ENCODE measurements around the gene NBDY. TPM values are rescaled to one million over a fixed set of nuclear protein-coding genes. Genes with fewer than 3 reads are reported as not detected.

NBDY gene
- polyA plus RNA-seq, 1 donor (not counting 4 experiments of a cell fraction or from before 2014, with no cell fraction given), result 41.1 TPM

GRCh38 chrX:56746996-56747395, 18.0 kb downstream of the NBDY start:
- no peak for TF ChIP-seq CTCF (optimal IDR thresholded peaks at IDR 0.05 in 1 of 3, IDR thresholded peaks at IDR 0.05 in 1 of 3, conservative IDR thresholded peaks at IDR 0.05 in 1 of 3; ENCODE audit: extremely low read depth in 1 of 3, insufficient read depth in 2 of 3, low read length in 3 of 3)
- no peak for TF ChIP-seq EZH2 (IDR thresholded peaks at IDR 0.05; ENCODE audit: low read length)
- dilution Hi-C loops (cut with MboI; ENCODE audit: extremely low pct_ligation_motif_present, low sequenced_read_pairs), result no loop called here
- no peak overlapping the region for H2AFZ ChIP-seq (ENCODE audit: control insufficient read depth, low read length)
- H3K36me3 ChIP-seq (ENCODE audit: control insufficient read depth in 2 of 2, extremely low read depth in 1 of 2, insufficient read depth in 2 of 2, low read length in 2 of 2), result no peaks in the 10 kb centered on the region
- peaks cover 11% of the 10 kb centered on the region for H3K4me1 ChIP-seq (ENCODE audit: control insufficient read depth, extremely low read depth, insufficient read depth, low read length)
- H3K4me3 ChIP-seq (ENCODE audit: control insufficient read depth in 2 of 3, extremely low read depth in 1 of 3, insufficient read depth in 2 of 3, low read depth in 1 of 3, low read length in 3 of 3), result no peak overlapping the region
- no peaks in the 10 kb centered on the region for H3K9me3 ChIP-seq (ENCODE audit: control insufficient read depth, low read depth, low read length)
- H3K27me3 ChIP-seq (ENCODE audit: control insufficient read depth, extremely low read depth, insufficient read depth, low read length), result no peaks in the 10 kb centered on the region
- no peaks in the 10 kb centered on the region for H4K20me1 ChIP-seq (ENCODE audit: control insufficient read depth, extremely low read depth, insufficient read depth, low read length)
- H3K9ac ChIP-seq (ENCODE audit: control insufficient read depth, extremely low read depth, insufficient read depth, low read length), result no peak overlapping the region
- no peaks in the 10 kb centered on the region for H3K9me1 ChIP-seq (ENCODE audit: control insufficient read depth, extremely low read depth, insufficient read depth, low read length)
- no peak overlapping the region for H3K4me2 ChIP-seq (ENCODE audit: control insufficient read depth, extremely low read depth, insufficient read depth, low read depth, low read length)
- no peak for DNase-seq (ENCODE audit: low read depth, low spot score)
- FAIRE-seq, result peak; percentile 59
- peak overlapping the region; percentile 57 for H3K27ac ChIP-seq (ENCODE audit: control insufficient read depth, insufficient read depth, low read length)
- H3K79me2 ChIP-seq (ENCODE audit: control insufficient read depth, insufficient read depth, low read length), result peaks cover 13% of the 10 kb centered on the region

- H4K20me1 ChIP-seq (ENCODE audit: control insufficient read depth, extremely low read depth, insufficient read depth, low read length), result no peaks in the 10 kb centered on the region
- H3K4me1 ChIP-seq (ENCODE audit: control insufficient read depth, extremely low read depth, insufficient read depth, low read length), result peaks cover 11% of the 10 kb centered on the region
- no peaks in the 10 kb centered on the region for H3K36me3 ChIP-seq (ENCODE audit: control insufficient read depth in 2 of 2, extremely low read depth in 1 of 2, insufficient read depth in 2 of 2, low read length in 2 of 2)
- H3K27ac ChIP-seq (ENCODE audit: control insufficient read depth, insufficient read depth, low read length), result no peak overlapping the region
- no peaks in the 10 kb centered on the region for H3K27me3 ChIP-seq (ENCODE audit: control insufficient read depth, extremely low read depth, insufficient read depth, low read length)
- peaks cover 9% of the 10 kb centered on the region for H3K79me2 ChIP-seq (ENCODE audit: control insufficient read depth, insufficient read depth, low read length)
- no peak overlapping the region for H3K4me3 ChIP-seq (ENCODE audit: control insufficient read depth in 2 of 3, extremely low read depth in 1 of 3, insufficient read depth in 2 of 3, low read depth in 1 of 3, low read length in 3 of 3)
- no peak overlapping the region for H3K9ac ChIP-seq (ENCODE audit: control insufficient read depth, extremely low read depth, insufficient read depth, low read length)
- no peak overlapping the region for H2AFZ ChIP-seq (ENCODE audit: control insufficient read depth, low read length)
- H3K9me1 ChIP-seq (ENCODE audit: control insufficient read depth, extremely low read depth, insufficient read depth, low read length), result no peaks in the 10 kb centered on the region
- no peak overlapping the region for H3K4me2 ChIP-seq (ENCODE audit: control insufficient read depth, extremely low read depth, insufficient read depth, low read depth, low read length)
- TF ChIP-seq CTCF (optimal IDR thresholded peaks at IDR 0.05 in 1 of 3, IDR thresholded peaks at IDR 0.05 in 1 of 3, conservative IDR thresholded peaks at IDR 0.05 in 1 of 3; ENCODE audit: extremely low read depth in 1 of 3, insufficient read depth in 2 of 3, low read length in 3 of 3) (no peak), EZH2 (IDR thresholded peaks at IDR 0.05; ENCODE audit: low read length) (no peak)
- FAIRE-seq, result no peak
- H3K9me3 ChIP-seq (ENCODE audit: control insufficient read depth, low read depth, low read length), result no peaks in the 10 kb centered on the region
- dilution Hi-C loops (cut with MboI; ENCODE audit: extremely low pct_ligation_motif_present, low sequenced_read_pairs), result no loop called here
- no peak for DNase-seq (ENCODE audit: low read depth, low spot score)
These were observed 22.0 kb downstream of the NBDY start for GRCh38 chrX:56751071-56751470.

Data from keratinocyte (primary cell).